Measurements from ENCODE around the gene BIN1.

DNA sequence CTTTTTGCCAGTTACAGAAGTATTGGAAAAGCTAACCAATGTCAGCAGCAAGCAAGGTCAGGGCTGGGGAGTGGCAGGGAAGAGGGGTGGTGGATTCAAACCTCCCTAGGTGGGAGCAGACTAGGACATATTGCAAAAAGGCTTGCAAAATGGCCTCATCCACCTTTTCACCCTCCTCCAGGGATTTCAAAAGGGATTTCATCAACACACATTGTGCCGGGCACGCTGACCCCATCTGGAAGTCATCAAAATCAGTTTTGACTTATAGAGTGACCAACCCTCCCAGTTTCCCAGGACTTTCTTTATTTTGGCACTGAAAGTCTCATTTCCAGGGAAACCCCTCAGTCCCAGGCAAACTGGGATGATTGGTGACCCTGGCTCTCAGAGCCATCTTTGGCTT, 94.7 kb downstream of the BIN1 start:
- TF ChIP-seq, protein P1, sequence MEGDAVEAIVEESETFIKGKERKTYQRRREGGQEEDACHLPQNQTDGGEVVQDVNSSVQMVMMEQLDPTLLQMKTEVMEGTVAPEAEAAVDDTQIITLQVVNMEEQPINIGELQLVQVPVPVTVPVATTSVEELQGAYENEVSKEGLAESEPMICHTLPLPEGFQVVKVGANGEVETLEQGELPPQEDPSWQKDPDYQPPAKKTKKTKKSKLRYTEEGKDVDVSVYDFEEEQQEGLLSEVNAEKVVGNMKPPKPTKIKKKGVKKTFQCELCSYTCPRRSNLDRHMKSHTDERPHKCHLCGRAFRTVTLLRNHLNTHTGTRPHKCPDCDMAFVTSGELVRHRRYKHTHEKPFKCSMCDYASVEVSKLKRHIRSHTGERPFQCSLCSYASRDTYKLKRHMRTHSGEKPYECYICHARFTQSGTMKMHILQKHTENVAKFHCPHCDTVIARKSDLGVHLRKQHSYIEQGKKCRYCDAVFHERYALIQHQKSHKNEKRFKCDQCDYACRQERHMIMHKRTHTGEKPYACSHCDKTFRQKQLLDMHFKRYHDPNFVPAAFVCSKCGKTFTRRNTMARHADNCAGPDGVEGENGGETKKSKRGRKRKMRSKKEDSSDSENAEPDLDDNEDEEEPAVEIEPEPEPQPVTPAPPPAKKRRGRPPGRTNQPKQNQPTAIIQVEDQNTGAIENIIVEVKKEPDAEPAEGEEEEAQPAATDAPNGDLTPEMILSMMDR (IDR thresholded peaks at IDR 0.05; ENCODE audit: low read length), result no peak
- TF ChIP-seq EZH2 (optimal IDR thresholded peaks at IDR 0.05; ENCODE audit: low read depth, low read length) (no peak), EZH2phosphoT487 (IDR thresholded peaks at IDR 0.05; ENCODE audit: low read length) (no peak)
